Thymus (tissue), 11 donors: ENCODE results near the gene CXorf65. TPM values are rescaled to one million over a fixed set of nuclear protein-coding genes. Genes with fewer than 3 reads are reported as not detected.

Source experiments
- DNase-seq, 9 donors: peaks; one replicate each; pipeline ENCODE4 v3.0.0-alpha.2; 2013; ENCODE audit warnings: low spot score in 9 of 9, low read depth in 6 of 9, missing footprints in 1 of 9
- H3K27ac ChIP-seq, 2 donors: one replicate each; pipeline ENCODE4 v1.5.1; 2013; ENCODE audit warnings: control low read depth in 1 of 2, low read depth in 1 of 2, low read length in 1 of 2, mild to moderate bottlenecking in 1 of 2, moderate library complexity in 1 of 2
- H3K27me3 ChIP-seq, 2 donors: one replicate each; pipeline ENCODE4 v1.5.1; 2013; ENCODE audit warnings: low read length in 1 of 2; ENCODE audit not compliant: control insufficient read depth in 2 of 2, insufficient read depth in 1 of 2
- H3K36me3 ChIP-seq, 2 donors: one replicate each; pipeline ENCODE4 v1.5.1; 2013; ENCODE audit warnings: low read length in 1 of 2, mild to moderate bottlenecking in 1 of 2, moderate library complexity in 1 of 2; ENCODE audit not compliant: control insufficient read depth in 2 of 2, insufficient read depth in 2 of 2
- H3K4me1 ChIP-seq, 2 donors: one replicate each; pipeline ENCODE4 v1.5.1; 2013; ENCODE audit warnings: low read length in 2 of 2; ENCODE audit not compliant: control insufficient read depth in 2 of 2, insufficient read depth in 2 of 2
- H3K4me3 ChIP-seq, 2 donors: one replicate each; pipeline ENCODE4 v1.5.1; 2013; ENCODE audit warnings: low read length in 2 of 2, control low read depth in 1 of 2, mild to moderate bottlenecking in 1 of 2
- H3K9me3 ChIP-seq, 2 donors: one replicate each; pipeline ENCODE4 v1.5.1; 2013; ENCODE audit warnings: low read length in 1 of 2, mild to moderate bottlenecking in 1 of 2; ENCODE audit not compliant: control insufficient read depth in 2 of 2, insufficient read depth in 1 of 2
- whole genome bisulfite sequencing: extraction: QIAGEN DNeasy Blood & Tissue Kit; methylation state at CpG from one replicate; pipeline ENCODE4 v1.1.7; 2013; 5-methylcytosine and 5-hydroxymethylcytosine counted together
- polyA plus RNA-seq: library from polyadenylated mRNA; stranded (reverse); fragments of 200-250 nt; gene quantifications from one replicate; pipeline ENCODE4 v1.2.3, GENCODE V29; 2013
- total RNA-seq: library from RNA; stranded (reverse); fragments of 120-200 nt; gene quantifications from one replicate; pipeline ENCODE4 v1.2.4, GENCODE V29; 2013
- donor health status: healthy.

Gene CXorf65
- total and polyA plus RNA-seq, 2 donors = 4.5 to 40.8 TPM

GRCh38 chrX:71131510-71131909, 25.0 kb upstream of the CXorf65 start:
- WGBS = 99% methylated on average over 4 of the region's 4 CpGs
- H3K9me3 ChIP-seq = no peaks in the 10 kb centered on the region
- H3K27me3 ChIP-seq = no peaks in the 10 kb centered on the region
- DNase-seq = no peak
- no peak overlapping the region for H3K4me3 ChIP-seq
- peaks cover 79 to 84% of the 10 kb centered on the region in 2 donors for H3K36me3 ChIP-seq
- peaks cover 0 to 5% of the 10 kb centered on the region in 2 donors for H3K4me1 ChIP-seq
- H3K27ac ChIP-seq = no peak overlapping the region

- Histone ChIP-seq H3K9me3 (no peaks in the 10 kb centered on the region), H3K27ac (peak overlapping the region in 1 of 2 donors; percentile 42), H3K36me3 (peaks cover 82 to 84% of the 10 kb centered on the region in 2 donors), H3K27me3 (no peaks in the 10 kb centered on the region), H3K4me1 (peaks cover 0 to 5% of the 10 kb centered on the region in 2 donors), H3K4me3 (no peak overlapping the region)
- peak in 7 of 9 donors; percentile 45 to 86 (median 65) for DNase-seq
- WGBS = 43% methylated on average over 18 of the region's 18 CpGs
These were observed 22.6 kb upstream of the CXorf65 start for GRCh38 chrX:71128915-71129765.

GRCh38 chrX:71128166-71128833, 21.8 kb upstream of the CXorf65 start:
- Histone ChIP-seq H3K27me3 (no peaks in the 10 kb centered on the region), H3K27ac (no peak overlapping the region), H3K4me3 (no peak overlapping the region), H3K9me3 (no peaks in the 10 kb centered on the region), H3K36me3 (peaks cover 82 to 88% of the 10 kb centered on the region in 2 donors), H3K4me1 (peaks cover 0 to 5% of the 10 kb centered on the region in 2 donors)
- no peak for DNase-seq
- 94% methylated on average over 12 of the region's 12 CpGs for WGBS

DNA sequence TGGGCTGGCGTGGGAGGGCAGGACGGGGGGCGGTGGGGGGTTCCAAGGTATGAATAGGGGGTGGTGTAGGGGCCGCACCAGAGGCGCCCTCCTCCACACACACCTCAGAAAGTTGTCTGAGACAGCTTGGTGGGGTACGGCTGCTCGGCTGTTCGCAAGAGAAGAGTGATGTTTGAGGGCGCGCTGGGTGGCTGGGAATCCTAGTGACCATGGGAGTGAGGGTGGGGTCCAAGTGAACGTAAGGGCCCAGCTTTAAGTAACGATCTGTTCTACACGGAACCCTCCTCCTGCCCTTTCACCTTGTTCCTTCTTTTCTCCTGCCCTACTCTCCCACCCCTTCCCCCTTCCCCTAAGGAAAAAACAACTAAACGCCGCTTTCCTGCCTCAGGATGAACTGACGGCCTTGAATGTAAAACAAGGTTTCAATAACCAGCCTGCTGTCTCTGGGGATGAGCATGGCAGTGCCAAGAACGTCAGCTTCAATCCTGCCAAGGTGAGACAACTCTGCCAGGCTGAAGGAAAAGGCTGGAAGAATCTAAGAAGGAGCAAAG, 12.5 kb upstream of the CXorf65 start:
- peaks cover 27 to 43% of the 10 kb centered on the region in 2 donors for H3K36me3 ChIP-seq
- DNase-seq = no peak
- H3K4me1 ChIP-seq = peaks cover 8 to 14% of the 10 kb centered on the region in 2 donors
- no peaks in the 10 kb centered on the region for H3K27me3 ChIP-seq
- H3K4me3 ChIP-seq = peak overlapping the region; percentile 68 to 83
- 8% methylated on average over 17 of the region's 17 CpGs for WGBS
- H3K27ac ChIP-seq = peak overlapping the region; percentile 72 to 74
- no peaks in the 10 kb centered on the region for H3K9me3 ChIP-seq

DNA sequence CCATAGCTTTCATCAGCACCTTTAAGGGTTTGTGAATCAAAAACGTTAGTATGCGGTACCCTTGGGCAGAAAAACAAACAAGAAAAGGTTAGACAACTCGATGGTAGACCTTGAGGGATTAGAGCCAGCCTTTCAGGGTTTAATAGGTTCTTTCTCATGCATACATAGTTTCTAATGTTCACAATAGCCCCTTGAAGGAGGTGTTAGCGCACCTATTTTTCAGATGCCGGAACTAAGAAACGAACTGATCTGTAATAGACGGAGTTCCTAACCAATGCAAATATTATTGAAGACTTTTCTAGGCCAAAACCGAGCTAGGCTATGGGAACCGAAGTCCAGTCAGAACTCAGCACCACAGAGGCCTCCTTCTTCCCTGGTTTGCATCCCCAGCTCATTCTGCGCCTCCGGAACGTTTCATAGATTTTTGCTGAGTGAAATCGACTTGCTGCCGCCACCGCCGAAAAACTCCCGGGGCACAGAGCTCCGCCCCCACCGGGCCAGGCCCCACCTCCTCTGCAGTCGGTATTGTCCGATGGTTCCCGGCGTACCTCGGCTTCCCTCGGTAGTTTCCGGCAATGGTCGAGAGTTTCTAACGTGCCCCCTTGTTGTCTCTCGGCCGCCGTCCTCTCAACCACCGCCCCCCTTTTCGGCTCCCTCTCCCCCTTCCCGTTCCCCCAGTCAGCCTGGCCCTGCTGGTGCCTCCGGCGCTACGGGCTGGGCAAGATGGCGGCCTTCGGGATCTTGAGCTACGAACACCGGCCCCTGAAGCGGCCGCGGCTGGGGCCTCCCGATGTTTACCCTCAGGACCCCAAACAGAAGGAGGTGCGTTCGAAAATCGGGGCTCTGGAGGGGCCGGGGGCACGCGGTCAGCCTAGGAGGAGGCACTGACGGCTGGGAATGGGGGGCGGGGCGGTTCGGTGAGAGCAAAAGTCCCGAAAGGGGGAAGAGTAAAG, 11.8 kb upstream of the CXorf65 start, which contains the start of gene MED12:
MED12 (plus strand) TSS at position 565 of the 953 bp plus-strand sequence; CDS start at position 724, 159 bp downstream.
- DNase-seq = peak in 6 of 9 donors; percentile 58 to 88 (median 72)
- 3% methylated on average over 56 of the region's 56 CpGs for WGBS

GRCh38 chrX:71117358-71117757, 10.8 kb upstream of the CXorf65 start:
- no peaks in the 10 kb centered on the region for H3K27me3 ChIP-seq
- no peak overlapping the region for H3K4me3 ChIP-seq
- H3K36me3 ChIP-seq = peaks cover 15 to 26% of the 10 kb centered on the region in 2 donors
- no peak for DNase-seq
- no peaks in the 10 kb centered on the region for H3K9me3 ChIP-seq
- H3K4me1 ChIP-seq = peaks cover 9 to 25% of the 10 kb centered on the region in 2 donors
- H3K27ac ChIP-seq = no peak overlapping the region
- WGBS = 96% methylated on average over 10 of the region's 10 CpGs

More for the DNA sequence above, 11.8 kb upstream of the CXorf65 start, which contains the start of gene MED12:
- peaks cover 8 to 17% of the 10 kb centered on the region in 2 donors for H3K4me1 ChIP-seq
- no peaks in the 10 kb centered on the region for H3K9me3 ChIP-seq
- peak within 1 kb of the TSS; percentile 72 to 74 for H3K27ac ChIP-seq
- H3K36me3 ChIP-seq = peaks cover 22 to 35% of the 10 kb centered on the region in 2 donors
- H3K4me3 ChIP-seq = peak within 1 kb of the TSS; percentile 68 to 83
- H3K27me3 ChIP-seq = no peaks in the 10 kb centered on the region

GRCh38 chrX:71111921-71112431, 5.4 kb upstream of the CXorf65 start:
- peaks cover 7 to 25% of the 10 kb centered on the region in 2 donors for H3K36me3 ChIP-seq
- H3K4me3 ChIP-seq = peak overlapping the region; percentile 53 to 80
- DNase-seq = no peak
- H3K9me3 ChIP-seq = no peaks in the 10 kb centered on the region
- peaks cover 4 to 36% of the 10 kb centered on the region in 2 donors for H3K4me1 ChIP-seq
- WGBS = 12% methylated on average over 5 of the region's 5 CpGs
- peak overlapping the region; percentile 86 to 95 for H3K27ac ChIP-seq
- no peaks in the 10 kb centered on the region for H3K27me3 ChIP-seq
